Endothelial cell of umbilical vein (primary cell): Measurements from ENCODE around the gene TOP2B. TPM values are rescaled to one million over a fixed set of nuclear protein-coding genes. Genes with fewer than 3 reads are reported as not detected.

Experiments
- BruUV-seq: library from RNA; stranded (reverse); fragments of 400-500 nt; replicated peaks from 2 replicates; lab custom pipeline; 2021; lab: Mats Ljungman, UMichigan
- CTCF ChIA-PET: fragments of 300-600, 350-600 bp; sonication (Branson Sonifier 250); formaldehyde crosslinking; loops from one replicate; lab custom pipeline; 2021; ENCODE audit warnings: antibody characterized with exemption, inconsistent platforms; lab: Charles Lee
- POLR2A ChIA-PET: fragments of 300-600, 350-600 bp; sonication (Branson Sonifier 250); formaldehyde crosslinking; loops from one replicate; lab custom pipeline; 2021; ENCODE audit warnings: antibody characterized with exemption, inconsistent platforms; lab: Charles Lee
- DNase-seq: peaks from one replicate; pipeline ENCODE4 v3.0.0-alpha.2; 2011; ENCODE audit warnings: low read depth, low spot score
- FAIRE-seq: peaks from 2 replicates; lab custom pipeline; 2011; peaks lifted over from hg19 to GRCh38; lab: Jason Lieb, UNC
- H2AFZ ChIP-seq: 2 replicates; pipeline ENCODE4 v1.6.0; 2012; ENCODE audit warnings: low read depth, low read length, control low read depth, inconsistent platforms
- H3K27ac ChIP-seq: 2 replicates; pipeline ENCODE4 v1.5.1; 2011; ENCODE audit warnings: low read depth, mild to moderate bottlenecking, control low read depth, low read length, moderate library complexity; ENCODE audit not compliant: insufficient read depth
- H3K27me3 ChIP-seq, 2 experiments: 2 replicates each; pipeline versions ENCODE4 v1.6.0 to v1.6.1; 2011; ENCODE audit warnings: low read length in 2 of 2, mixed read lengths in 1 of 2; ENCODE audit not compliant: control insufficient read depth in 2 of 2, insufficient read depth in 2 of 2
- H3K36me3 ChIP-seq, 2 experiments: 2 replicates in 1 of 2; 3 replicates in 1 of 2; pipeline ENCODE4 v1.5.1; 2011; ENCODE audit warnings: low read length in 2 of 2, mild to moderate bottlenecking in 1 of 2, moderate library complexity in 1 of 2; ENCODE audit not compliant: control insufficient read depth in 2 of 2, insufficient read depth in 2 of 2; ENCODE audit errors: extremely low read depth in 1 of 2
- H3K4me1 ChIP-seq: 3 replicates; pipeline ENCODE4 v1.5.1; 2011; ENCODE audit warnings: mild to moderate bottlenecking, low read length; ENCODE audit not compliant: control insufficient read depth, insufficient read depth; ENCODE audit errors: extremely low read depth
- H3K4me2 ChIP-seq: 2 replicates; pipeline ENCODE4 v1.6.1; 2011; ENCODE audit warnings: low read length, control low read depth, mixed read lengths; ENCODE audit not compliant: insufficient read depth
- H3K4me3 ChIP-seq, 3 experiments: fragments of 200-600 bp in 1 of 3; sonication (generic), shearing (Covaris generic) in 1 of 3; replicated peaks in 1 of 3; 2 replicates each; pipeline ENCODE4 v1.5.1; 2011 to 2016; ENCODE audit warnings: control low read depth in 3 of 3, low read length in 3 of 3, mild to moderate bottlenecking in 2 of 3, inconsistent platforms in 1 of 3, low read depth in 1 of 3, moderate library complexity in 1 of 3; ENCODE audit not compliant: insufficient read depth in 1 of 3
- H3K79me2 ChIP-seq: 2 replicates; pipeline ENCODE4 v1.6.0; 2012; ENCODE audit warnings: low read length, inconsistent platforms; ENCODE audit not compliant: control insufficient read depth, insufficient read depth
- H3K9ac ChIP-seq: replicated peaks from 2 replicates; pipeline ENCODE3; 2011; ENCODE audit warnings: low read length, control low read depth; ENCODE audit not compliant: insufficient read depth; ENCODE audit errors: extremely low read depth
- H3K9me1 ChIP-seq: replicated peaks from 3 replicates; pipeline ENCODE4 v1.6.0; 2011; ENCODE audit warnings: mild to moderate bottlenecking, low read length; ENCODE audit not compliant: control insufficient read depth, insufficient read depth; ENCODE audit errors: extremely low read depth
- H3K9me3 ChIP-seq: replicated peaks from 2 replicates; pipeline ENCODE4 v1.5.1; 2012; ENCODE audit warnings: low read length, inconsistent platforms; ENCODE audit not compliant: control insufficient read depth, insufficient read depth
- H4K20me1 ChIP-seq: replicated peaks from 2 replicates; pipeline ENCODE3; 2011; ENCODE audit warnings: mild to moderate bottlenecking, low read length; ENCODE audit not compliant: control insufficient read depth, insufficient read depth; ENCODE audit errors: extremely low read depth
- CTCF ChIP-seq, 2 donors: IDR thresholded peaks; 1 replicate in 1 of 2; 2 replicates in 1 of 2; pipeline ENCODE4 v1.5.1; 2011; ENCODE audit warnings: low read length in 2 of 2, mild to moderate bottlenecking in 2 of 2, moderate library complexity in 2 of 2, control low read depth in 1 of 2, inconsistent platforms in 1 of 2, low read depth in 1 of 2; ENCODE audit not compliant: insufficient read depth in 1 of 2; ENCODE audit errors: extremely low read depth in 1 of 2
- EZH2 ChIP-seq: IDR thresholded peaks from 2 replicates; pipeline ENCODE4 v1.6.1; 2012; ENCODE audit warnings: borderline replicate concordance, low read depth, mild to moderate bottlenecking, moderate library complexity, low read length, inconsistent platforms; ENCODE audit not compliant: severe bottlenecking
- FOS ChIP-seq: IDR thresholded peaks from 2 replicates; pipeline ENCODE4 v1.6.1; 2011; ENCODE audit warnings: mild to moderate bottlenecking, low read length, moderate library complexity, borderline replicate concordance; ENCODE audit not compliant: insufficient read depth
- GATA2 ChIP-seq: IDR thresholded peaks from 2 replicates; pipeline ENCODE4 v1.7.0; 2011; ENCODE audit warnings: low read depth, mild to moderate bottlenecking, moderate library complexity, mixed read lengths, low read length; ENCODE audit not compliant: insufficient read length, insufficient read depth
- JUN ChIP-seq: IDR thresholded peaks from 2 replicates; pipeline ENCODE4 v1.6.1; 2011; ENCODE audit warnings: borderline replicate concordance, low read depth; ENCODE audit not compliant: insufficient read length, insufficient read depth
- MAX ChIP-seq: IDR thresholded peaks from 2 replicates; pipeline ENCODE4 v1.6.1; 2011; ENCODE audit not compliant: insufficient read depth, insufficient read length
- MYC ChIP-seq: IDR thresholded peaks from one replicate; pipeline ENCODE4 v1.6.1; 2011; ENCODE audit warnings: mild to moderate bottlenecking, low read depth, low read length
- POLR2A ChIP-seq: IDR thresholded peaks from 2 replicates; pipeline ENCODE4 v1.6.1; 2012; ENCODE audit warnings: low read depth, mild to moderate bottlenecking, control low read depth, low read length
- POLR2AphosphoS5 ChIP-seq: IDR thresholded peaks from 2 replicates; pipeline ENCODE4 v1.6.1; 2012; ENCODE audit warnings: low read depth, mild to moderate bottlenecking, control low read depth, low read length, moderate library complexity; ENCODE audit not compliant: insufficient read depth
- dilution Hi-C: fragments of 300-500 bp; cut with MboI; formaldehyde crosslinking; loops from one replicate; pipeline ENCODE4 v1.15.0; 2019; ENCODE audit warnings: low sequenced_read_pairs; ENCODE audit not compliant: extremely low pct_ligation_motif_present
- intact Hi-C: fragments of 100-400 bp; cut with micrococcal nuclease; formaldehyde crosslinking; loops from one replicate; pipeline ENCODE4 v1.10.0; 2022
- polyA plus RNA-seq, 4 experiments: library from polyadenylated mRNA; depleted of rRNA in 3 of 4; stranded (reverse) in 3 of 4; unstranded in 1 of 4; fragments of >200 nt; gene quantifications; 2 replicates each; pipeline versions ENCODE4 v1.2.1 to v1.2.3, GENCODE V29; 2011 to 2012; ENCODE audit warnings: missing spikeins in 1 of 4
- total RNA-seq: library from RNA; stranded (reverse); gene quantifications from 2 replicates; pipeline ENCODE4 v1.2.3, GENCODE V29; 2021

The TOP2B gene
- total and polyA plus RNA-seq, 2 donors (not counting 3 experiments of a cell fraction or from before 2014, with no cell fraction given) = 20.4 to 98.9 TPM

GRCh38 chr3:25586553-25586952 is 78.2 kb downstream of the TOP2B start:
- dilution Hi-C loops = no loop called here

More at GRCh38 chr3:25586553-25586952, 78.2 kb downstream of the TOP2B start:
- Histone ChIP-seq H3K4me3 (no peak overlapping the region), H3K9me1 (no peaks in the 10 kb centered on the region), H3K9ac (no peak overlapping the region), H4K20me1 (no peaks in the 10 kb centered on the region), H3K9me3 (no peaks in the 10 kb centered on the region), H3K36me3 (no peaks in the 10 kb centered on the region), H3K4me1 (peaks cover 9% of the 10 kb centered on the region), H3K27ac (no peak overlapping the region), H3K4me2 (no peak overlapping the region), H3K79me2 (no peaks in the 10 kb centered on the region), H2AFZ (no peak overlapping the region), H3K27me3 (no peaks in the 10 kb centered on the region)
- intact Hi-C loops = no loop called here
- ChIA-PET POLR2A (no interaction called here), CTCF (interaction anchor here (0.8 kb wide), 1 partner anchor 126 kb away, joined by 3 read pairs; no protein-coding TSS in a partner anchor)
- FAIRE-seq (no peak), DNase-seq (no peak)
- BruUV-seq = no TSS peak
- TF ChIP-seq EZH2 (no peak), GATA2 (no peak), MYC (no peak), CTCF (IDR thresholded peaks at IDR 0.05; ENCODE audit: extremely low read depth in 1 of 2, insufficient read depth in 1 of 2, low read depth in 1 of 2, low read length in 2 of 2) (no peak), POLR2AphosphoS5 (no peak), MAX (no peak), JUN (no peak), FOS (no peak), POLR2A (no peak)
